ENCODE measurements around the gene PRKCD. TPM values are rescaled to one million over a fixed set of nuclear protein-coding genes. Genes with fewer than 3 reads are reported as not detected.

The PRKCD gene
- total RNA-seq, 2 experiments from 2014 or later: 13.3 to 108 TPM

- no peak for TF ChIP-seq EZH2phosphoT487 (IDR thresholded peaks at IDR 0.05; ENCODE audit: borderline replicate concordance, low read depth, low read length)
- no peak for TF ChIP-seq CTCF (conservative IDR thresholded peaks at IDR 0.05; ENCODE audit: low read length)
- BruUV-seq (replicated peaks): no TSS peak
- Histone ChIP-seq H3K79me2 (ENCODE audit: insufficient read depth, low read depth, low read length) (no peaks in the 10 kb centered on the region), H3K27ac (ENCODE audit: low read depth, low read length, poor library complexity, severe bottlenecking) (no peak overlapping the region), H3K4me2 (ENCODE audit: low read length) (no peak overlapping the region), H3K36me3 (ENCODE audit: insufficient read depth, low read length) (no peaks in the 10 kb centered on the region), H3K9me2 (ENCODE audit: insufficient read depth, low read length) (no peaks in the 10 kb centered on the region), H3K4me3 (ENCODE audit: low read depth, low read length, poor library complexity, severe bottlenecking) (no peak overlapping the region), H3K4me1 (ENCODE audit: insufficient read depth, low read length, poor library complexity, severe bottlenecking) (no peaks in the 10 kb centered on the region), H4K20me1 (ENCODE audit: insufficient read depth, low read length) (no peaks in the 10 kb centered on the region), H3K9me3 (ENCODE audit: low read length) (no peaks in the 10 kb centered on the region), H2AFZ (ENCODE audit: low read length) (no peak overlapping the region)
- CTCF ChIA-PET (ENCODE audit: unreplicated experiment): interaction anchor here (0.6 kb wide), 1 partner anchor 1184 kb away, joined by 3 read pairs; no protein-coding TSS in a partner anchor
- POLR2A ChIA-PET: interaction anchor here (0.7 to 1.1 kb wide), 2 partner anchors 10 to 22 kb away, joined by 3 to 6 read pairs; no protein-coding TSS in a partner anchor
- intact Hi-C loops (cut with micrococcal nuclease; ENCODE audit: unreplicated experiment): no loop called here
- DNase-seq (ENCODE audit: low spot score): no peak
Measured at GRCh38 chr3:53147903-53148400, 13.1 kb upstream of the PRKCD start.

DNA sequence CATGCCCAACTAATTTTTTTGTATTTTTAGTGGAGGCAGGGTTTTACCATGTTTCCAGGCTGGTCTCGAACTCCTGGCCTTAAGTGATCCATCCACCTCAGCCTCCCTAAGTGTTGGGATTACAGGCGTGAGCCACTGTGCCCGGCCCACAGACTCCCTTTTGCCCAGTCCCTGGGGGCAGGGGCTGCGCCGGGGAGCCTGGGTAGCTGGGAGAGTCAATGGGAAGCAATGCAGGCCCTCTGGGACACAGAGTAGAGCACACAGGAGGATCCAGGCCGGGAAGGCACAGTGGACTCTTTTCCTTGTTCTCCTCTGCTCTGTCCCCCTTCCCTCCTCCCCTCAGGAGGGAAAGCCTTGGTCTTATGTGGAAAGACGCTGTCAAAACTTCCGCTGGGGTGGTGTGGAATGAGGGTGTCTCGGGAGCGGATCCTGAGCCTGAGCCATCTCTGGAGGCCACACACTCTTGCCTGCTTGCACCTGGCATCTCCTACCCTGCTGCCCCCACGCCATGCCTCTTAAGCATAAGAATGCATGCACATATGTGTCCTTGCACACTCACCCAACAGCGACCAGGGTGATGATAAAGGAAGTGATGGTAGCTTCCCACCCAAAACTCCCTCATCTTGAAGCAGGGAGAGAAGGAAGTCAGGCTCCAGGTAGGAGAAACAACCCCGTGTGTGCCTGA is 11.9 kb upstream of the PRKCD start:
- POLR2A ChIA-PET: interaction anchor here (0.8 kb wide), 1 partner anchor 13 kb away, joined by 3 read pairs; no protein-coding TSS in a partner anchor
- CTCF ChIA-PET (ENCODE audit: unreplicated experiment): no interaction called here

More for the DNA sequence above, 11.9 kb upstream of the PRKCD start:
- H3K9me3 ChIP-seq (ENCODE audit: low read length): no peaks in the 10 kb centered on the region
- no TSS peak for BruUV-seq (replicated peaks)
- H3K4me2 ChIP-seq (ENCODE audit: low read length): no peak overlapping the region
- intact Hi-C loops (cut with micrococcal nuclease; ENCODE audit: unreplicated experiment): no loop called here
- no peak for DNase-seq (ENCODE audit: low spot score)
- TF ChIP-seq CTCF (conservative IDR thresholded peaks at IDR 0.05; ENCODE audit: low read length) (no peak), EZH2phosphoT487 (IDR thresholded peaks at IDR 0.05; ENCODE audit: borderline replicate concordance, low read depth, low read length) (no peak)
- no peaks in the 10 kb centered on the region for H3K4me1 ChIP-seq (ENCODE audit: insufficient read depth, low read length, poor library complexity, severe bottlenecking)
- H4K20me1 ChIP-seq (ENCODE audit: insufficient read depth, low read length): no peaks in the 10 kb centered on the region
- H3K27ac ChIP-seq (ENCODE audit: low read depth, low read length, poor library complexity, severe bottlenecking): no peak overlapping the region
- H2AFZ ChIP-seq (ENCODE audit: low read length): no peak overlapping the region
- no peaks in the 10 kb centered on the region for H3K36me3 ChIP-seq (ENCODE audit: insufficient read depth, low read length)
- H3K79me2 ChIP-seq (ENCODE audit: insufficient read depth, low read depth, low read length): no peaks in the 10 kb centered on the region
- H3K4me3 ChIP-seq (ENCODE audit: low read depth, low read length, poor library complexity, severe bottlenecking): no peak overlapping the region
- H3K9me2 ChIP-seq (ENCODE audit: insufficient read depth, low read length): no peaks in the 10 kb centered on the region
